Muscle layer of duodenum (tissue), 2 donors: ENCODE measurements around the gene TRIM60.
"Not testable (repeated sequence)": the region's sequence is repeated elsewhere in the genome, so short reads cannot be mapped to it uniquely, and the experiment has no call there.

Source experiments
- H3K27ac ChIP-seq: one replicate; pipeline ENCODE4 v1.7.0; 2013; ENCODE audit warnings: mild to moderate bottlenecking, low read length
- H3K27me3 ChIP-seq: one replicate; pipeline ENCODE4 v1.7.0; 2013; ENCODE audit warnings: low read depth, mild to moderate bottlenecking, control low read depth, low read length
- H3K36me3 ChIP-seq, 2 donors: one replicate each; pipeline ENCODE4 v1.7.0; 2013; ENCODE audit warnings: low read length in 2 of 2, control low read depth in 1 of 2, mild to moderate bottlenecking in 1 of 2; ENCODE audit not compliant: insufficient read depth in 2 of 2, control insufficient read depth in 1 of 2
- H3K4me1 ChIP-seq, 2 donors: one replicate each; pipeline ENCODE4 v1.7.0; 2013; ENCODE audit warnings: low read length in 2 of 2, mild to moderate bottlenecking in 2 of 2, control low read depth in 1 of 2, moderate library complexity in 1 of 2; ENCODE audit not compliant: insufficient read depth in 2 of 2, control insufficient read depth in 1 of 2
- H3K4me3 ChIP-seq, 2 donors: one replicate each; pipeline ENCODE4 v1.7.0; 2013; ENCODE audit warnings: low read length in 2 of 2, low read depth in 1 of 2, mild to moderate bottlenecking in 1 of 2
- H3K9me3 ChIP-seq, 2 donors: one replicate each; pipeline ENCODE4 v1.7.0; 2013; ENCODE audit warnings: low read length in 2 of 2, control low read depth in 1 of 2, mild to moderate bottlenecking in 1 of 2; ENCODE audit not compliant: control insufficient read depth in 1 of 2
- donor health status: healthy.

The TRIM60 gene

GRCh38 chr4:165031436-165032211 is at the start of gene TRIM60:
Gene TRIM60 (plus strand): TSS chr4:165031999. CDS start chr4:165040073, 8,074 bp downstream.
- Histone ChIP-seq H3K36me3 (no peaks in the 10 kb centered on the region), H3K4me1 (no peaks in the 10 kb centered on the region), H3K4me3 (no peak within 1 kb of the TSS), H3K27ac (no peak within 1 kb of the TSS), H3K27me3 (no peaks in the 10 kb centered on the region), H3K9me3 (no peaks in the 10 kb centered on the region)

GRCh38 chr4:164989471-164989870 is 42.3 kb upstream of the TRIM60 start:
- Histone ChIP-seq H3K27me3 (no peaks in the 10 kb centered on the region), H3K4me3 (no peak overlapping the region), H3K4me1 (no peaks in the 10 kb centered on the region), H3K36me3 (no peaks in the 10 kb centered on the region), H3K9me3 (no peaks in the 10 kb centered on the region), H3K27ac (no peak overlapping the region)

GRCh38 chr4:164990786-164991185 is 41.0 kb upstream of the TRIM60 start:
- H3K4me3 ChIP-seq, H3K4me1 ChIP-seq, H3K27ac ChIP-seq, H3K9me3 ChIP-seq, H3K36me3 ChIP-seq, H3K27me3 ChIP-seq: not testable (repeated sequence)

GRCh38 chr4:164996123-164996522 is 35.7 kb upstream of the TRIM60 start:
- H3K9me3 ChIP-seq, H3K27me3 ChIP-seq, H3K27ac ChIP-seq, H3K36me3 ChIP-seq, H3K4me1 ChIP-seq, H3K4me3 ChIP-seq: not testable (repeated sequence)

- no peaks in the 10 kb centered on the region for H3K36me3 ChIP-seq
- H3K9me3 ChIP-seq, result no peaks in the 10 kb centered on the region
- H3K27me3 ChIP-seq, result no peaks in the 10 kb centered on the region
- no peak overlapping the region for H3K27ac ChIP-seq
- no peaks in the 10 kb centered on the region for H3K4me1 ChIP-seq
- H3K4me3 ChIP-seq, result no peak overlapping the region
Observed at GRCh38 chr4:164997324-164997723, 34.5 kb upstream of the TRIM60 start.

- Histone ChIP-seq H3K27ac (no peak overlapping the region), H3K4me1 (no peaks in the 10 kb centered on the region), H3K9me3 (no peaks in the 10 kb centered on the region), H3K27me3 (no peaks in the 10 kb centered on the region), H3K36me3 (no peaks in the 10 kb centered on the region), H3K4me3 (no peak overlapping the region)
Observed at GRCh38 chr4:164997941-164998340, 33.9 kb upstream of the TRIM60 start.

- H3K4me1 ChIP-seq, H3K27ac ChIP-seq, H3K36me3 ChIP-seq, H3K27me3 ChIP-seq, H3K9me3 ChIP-seq, H3K4me3 ChIP-seq: not testable (repeated sequence)
Observed at GRCh38 chr4:164998526-164999080, 33.2 kb upstream of the TRIM60 start.

GRCh38 chr4:165001957-165002356 is 29.8 kb upstream of the TRIM60 start:
- H3K36me3 ChIP-seq, H3K27ac ChIP-seq, H3K4me3 ChIP-seq, H3K27me3 ChIP-seq, H3K9me3 ChIP-seq, H3K4me1 ChIP-seq: not testable (repeated sequence)

GRCh38 chr4:165005352-165005925 is 26.4 kb upstream of the TRIM60 start:
- Histone ChIP-seq H3K9me3 (no peaks in the 10 kb centered on the region), H3K4me1 (no peaks in the 10 kb centered on the region), H3K4me3 (no peak overlapping the region), H3K27ac (no peak overlapping the region), H3K36me3 (no peaks in the 10 kb centered on the region), H3K27me3 (no peaks in the 10 kb centered on the region)

GRCh38 chr4:165006456-165006855 is 25.3 kb upstream of the TRIM60 start:
- Histone ChIP-seq H3K4me1 (no peaks in the 10 kb centered on the region), H3K9me3 (no peaks in the 10 kb centered on the region), H3K4me3 (no peak overlapping the region), H3K36me3 (no peaks in the 10 kb centered on the region), H3K27me3 (no peaks in the 10 kb centered on the region), H3K27ac (no peak overlapping the region)

GRCh38 chr4:165006886-165007285 is 24.9 kb upstream of the TRIM60 start:
- no peak overlapping the region for H3K27ac ChIP-seq
- H3K27me3 ChIP-seq, result no peaks in the 10 kb centered on the region

More at GRCh38 chr4:165006886-165007285, 24.9 kb upstream of the TRIM60 start:
- H3K4me1 ChIP-seq, result no peaks in the 10 kb centered on the region
- no peaks in the 10 kb centered on the region for H3K36me3 ChIP-seq
- no peaks in the 10 kb centered on the region for H3K9me3 ChIP-seq
- no peak overlapping the region for H3K4me3 ChIP-seq
